GM12872 (cell line): ENCODE data around the gene DNAH3.

ENCODE experiments used
- CTCF ChIP-seq: IDR thresholded peaks from 3 replicates; pipeline ENCODE4 v1.5.1; 2011; ENCODE audit warnings: low read depth, mild to moderate bottlenecking, low read length, moderate library complexity; ENCODE audit not compliant: insufficient read depth

Gene DNAH3

GRCh38 chr16:20949660-20950059 lies 201.0 kb downstream of the DNAH3 start:
- TF ChIP-seq CTCF: no peak

GRCh38 chr16:20948444-20948843 lies 202.2 kb downstream of the DNAH3 start:
- no peak for TF ChIP-seq CTCF

- TF ChIP-seq CTCF: no peak
Observed at GRCh38 chr16:20946015-20946629, 204.5 kb downstream of the DNAH3 start.

- no peak for TF ChIP-seq CTCF
Observed at GRCh38 chr16:20944861-20945574, 205.6 kb downstream of the DNAH3 start.

- TF ChIP-seq CTCF: no peak
Observed at GRCh38 chr16:20942256-20942655, 208.4 kb downstream of the DNAH3 start.

GRCh38 chr16:20941636-20941926 lies 209.1 kb downstream of the DNAH3 start:
- TF ChIP-seq CTCF: no peak

- TF ChIP-seq CTCF: no peak
Observed at GRCh38 chr16:20940871-20941635, 209.6 kb downstream of the DNAH3 start.
